Measurements from ENCODE around the gene PRM2.
A peak's percentile ranks its signal among the peaks of the same experiment; 100 is the strongest.
"Not testable (repeated sequence)": the region's sequence is repeated elsewhere in the genome, so short reads cannot be mapped to it uniquely, and the experiment has no call there.

The PRM2 gene

DNA sequence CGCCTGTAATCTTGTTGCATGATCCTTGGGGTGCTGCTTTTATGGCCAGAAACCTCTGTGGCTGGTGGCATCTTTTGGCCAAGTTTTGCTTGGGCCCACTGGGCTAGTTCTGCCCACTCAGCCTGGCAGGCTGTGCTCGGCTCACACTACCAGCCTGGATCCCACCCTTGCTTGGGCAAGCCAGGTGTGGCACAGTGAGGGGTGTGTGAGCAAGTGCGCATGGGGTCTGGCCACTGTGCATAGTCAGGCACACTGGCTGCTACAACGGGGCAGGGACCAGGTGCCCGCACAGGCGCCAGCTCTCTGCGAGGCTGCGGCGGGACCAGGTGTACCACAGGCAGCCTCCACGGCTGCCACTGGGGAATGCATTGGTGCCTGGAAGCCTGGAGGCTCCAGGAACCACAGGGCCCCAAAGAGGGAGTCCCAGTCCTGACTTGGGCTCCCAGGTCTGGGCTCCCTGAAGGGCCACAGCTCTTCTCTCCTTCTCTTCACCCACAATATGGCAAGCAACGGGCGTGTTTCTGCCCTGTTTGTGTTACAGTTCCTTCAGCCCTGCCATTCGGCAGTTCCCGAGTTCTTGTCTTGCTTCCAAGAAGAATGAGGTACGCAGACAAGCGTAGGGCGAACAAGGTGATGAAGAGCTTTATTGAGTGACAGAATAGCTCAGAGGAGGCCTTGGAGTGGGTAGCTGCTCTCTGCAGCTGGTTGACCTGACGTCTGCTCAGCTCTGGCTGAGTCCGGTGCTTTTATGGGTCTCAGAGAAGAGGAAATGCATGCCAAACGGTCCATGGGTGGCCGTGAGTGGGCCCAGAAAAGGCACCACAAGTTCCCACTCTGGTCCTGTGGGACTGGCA, 31.6 kb upstream of the PRM2 start:
- DNase-seq (ENCODE audit: low read depth): no peak

DNA sequence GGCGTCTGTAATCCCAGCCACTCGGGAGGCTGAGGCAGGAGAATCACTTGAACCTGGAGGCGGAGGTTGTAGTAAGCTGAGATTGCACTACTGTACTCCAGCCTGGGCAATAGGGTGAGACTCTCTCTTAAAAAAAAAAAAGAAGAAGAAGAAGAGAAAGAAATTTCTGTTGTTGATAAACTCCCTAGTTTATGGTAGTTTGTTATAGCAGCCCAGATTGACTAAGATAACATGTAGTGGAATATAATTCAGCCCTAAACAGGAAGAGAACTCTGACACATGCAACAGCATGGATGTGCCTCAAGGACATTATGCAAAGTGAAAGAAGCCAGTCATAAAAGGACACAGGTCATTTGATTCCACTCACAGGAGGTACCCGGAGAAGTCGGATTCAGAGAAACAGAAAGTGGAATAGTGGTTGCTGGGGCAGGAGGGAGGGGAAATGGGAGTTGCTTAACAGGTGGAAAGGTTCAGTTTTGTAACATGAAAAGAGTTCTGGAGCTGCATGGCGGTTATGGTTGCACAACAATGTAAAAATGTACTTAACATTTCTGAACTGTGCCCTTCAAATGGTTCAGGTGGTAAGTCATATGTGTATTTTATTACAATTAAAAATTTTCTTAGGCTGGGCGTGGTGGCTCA, 30.8 kb upstream of the PRM2 start:
- no peak for DNase-seq (ENCODE audit: low read depth)

DNA sequence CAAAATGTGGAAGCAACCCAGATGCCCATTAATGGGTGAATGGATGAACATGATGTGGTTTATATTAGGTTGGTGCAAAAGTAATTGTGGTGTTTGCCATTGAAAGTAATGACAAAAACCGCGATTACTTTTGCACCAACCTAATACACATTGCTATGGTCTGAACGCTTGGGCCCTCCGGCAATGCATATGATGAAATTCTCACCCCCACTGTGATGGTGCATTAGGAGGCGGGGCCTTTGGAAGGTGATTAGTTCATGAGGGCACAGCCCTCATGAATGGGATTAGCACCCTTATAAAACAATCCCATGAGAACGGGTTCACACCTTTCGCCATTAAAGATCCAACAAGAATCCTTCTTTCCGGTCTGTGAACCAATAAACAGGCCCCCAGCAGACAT, 30.1 kb upstream of the PRM2 start:
- DNase-seq (ENCODE audit: low read depth): no peak

DNA sequence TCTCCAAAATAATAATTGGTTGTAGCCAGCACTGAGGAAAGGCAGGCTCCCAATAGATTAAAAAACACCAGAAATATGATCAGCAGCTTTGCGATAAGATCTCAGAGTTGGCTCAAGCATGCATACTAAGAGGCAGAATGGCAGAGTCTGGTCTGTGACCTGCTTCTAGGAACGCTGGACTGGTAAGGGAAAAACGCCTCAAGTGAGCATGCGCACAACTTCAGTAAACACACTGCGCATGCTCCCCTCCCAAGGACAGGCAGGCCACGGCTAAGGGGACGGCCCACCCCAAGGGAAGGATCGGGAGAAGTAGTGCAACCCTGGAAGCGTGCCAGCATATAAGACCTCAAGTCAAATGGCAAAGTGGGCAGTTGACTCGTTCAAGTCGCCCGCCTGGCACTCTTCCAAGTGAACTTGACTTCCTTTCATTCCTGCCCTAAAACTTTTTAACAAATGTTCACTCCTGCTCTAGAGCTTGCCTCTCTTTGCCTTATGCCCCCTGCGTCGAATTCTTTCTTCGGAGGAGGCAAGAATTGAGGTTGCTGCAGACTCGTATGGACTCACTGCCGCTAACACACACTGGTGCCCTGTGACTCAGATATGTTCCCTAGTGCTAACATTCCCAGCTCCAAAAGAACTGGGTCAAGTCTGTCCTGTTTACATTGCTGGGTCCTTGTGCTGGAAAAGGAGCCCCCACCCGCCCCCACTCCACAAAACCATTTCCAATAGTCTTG, 27.3 kb upstream of the PRM2 start:
- DNase-seq (ENCODE audit: low read depth): no peak

DNA sequence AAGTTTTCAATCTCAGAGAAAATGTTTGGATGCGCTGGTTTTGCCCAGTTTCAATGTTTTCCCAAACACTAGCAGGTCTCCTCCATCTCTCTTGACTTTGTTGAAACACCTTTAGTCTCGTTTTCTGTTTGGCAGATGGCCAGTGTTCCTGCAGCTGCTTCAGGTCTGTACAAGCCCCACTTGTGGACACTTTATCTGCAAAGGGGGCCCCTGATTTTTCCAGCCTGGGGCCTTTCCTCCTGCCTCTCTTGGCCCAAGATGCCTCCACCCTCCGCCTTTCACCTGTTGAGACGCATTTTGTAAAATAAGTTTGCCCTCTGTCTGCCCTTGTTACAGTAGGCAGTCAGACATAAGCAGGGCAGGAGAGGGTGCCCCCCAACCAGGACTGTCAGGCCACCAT, 26.7 kb upstream of the PRM2 start:
- DNase-seq (ENCODE audit: low read depth): no peak

DNA sequence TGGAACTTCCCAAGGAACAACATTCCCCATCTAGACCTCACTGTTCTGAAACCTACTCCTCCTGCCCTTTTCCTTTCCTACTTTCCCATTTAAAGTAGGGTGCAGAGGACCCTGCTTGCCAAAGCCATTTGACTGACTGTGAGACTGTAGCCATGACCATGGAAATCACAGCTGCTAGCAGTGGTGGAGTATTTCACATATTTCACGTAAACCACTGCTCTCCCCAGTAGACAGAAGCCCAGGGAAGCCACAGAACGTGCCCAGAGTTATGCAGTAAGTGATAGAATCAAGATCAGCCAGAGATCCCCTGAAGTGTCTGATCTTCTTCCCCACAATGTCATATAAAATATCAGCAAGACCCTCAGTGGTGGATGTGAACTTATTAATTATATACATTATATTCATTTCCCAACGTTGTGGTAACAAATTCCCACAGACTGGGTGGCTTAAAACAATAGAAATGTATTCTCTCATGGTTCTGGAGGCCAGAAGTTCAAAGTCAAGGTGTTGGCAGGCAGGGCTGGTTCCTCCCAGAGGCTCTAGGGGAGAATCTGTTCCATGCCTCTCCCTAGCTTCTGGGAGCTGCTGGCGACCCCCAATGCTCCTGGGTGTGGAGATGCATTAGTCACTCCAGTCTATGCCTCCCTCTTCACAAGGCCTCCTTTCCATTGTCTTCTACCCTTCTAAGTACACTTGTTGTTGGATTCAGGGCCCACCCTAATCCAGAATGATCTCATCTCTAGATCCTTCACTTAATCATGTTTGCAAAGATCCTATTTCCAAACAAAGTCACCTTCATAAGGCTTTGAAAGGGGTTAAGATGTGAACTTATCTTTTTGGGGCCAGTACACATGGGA, 25.6 kb upstream of the PRM2 start:
- no peak for DNase-seq (ENCODE audit: low read depth)

DNA sequence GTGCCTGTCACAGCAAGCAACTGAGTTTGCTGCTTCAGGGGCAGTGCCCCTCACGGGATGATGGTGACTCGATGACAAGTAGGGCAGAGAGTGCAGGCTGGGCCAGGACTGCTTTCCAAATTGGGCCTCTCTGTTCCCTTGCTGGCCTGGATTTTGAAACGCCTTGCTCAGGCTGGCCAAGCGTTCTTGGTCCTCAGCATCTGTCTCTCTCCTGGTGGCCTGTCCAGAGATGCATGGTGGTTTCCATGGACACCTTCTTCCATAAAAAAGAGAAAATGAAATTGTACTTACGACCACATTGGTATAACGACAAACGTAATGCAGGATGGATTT, 24.2 kb upstream of the PRM2 start:
- DNase-seq (ENCODE audit: low read depth): no peak

DNA sequence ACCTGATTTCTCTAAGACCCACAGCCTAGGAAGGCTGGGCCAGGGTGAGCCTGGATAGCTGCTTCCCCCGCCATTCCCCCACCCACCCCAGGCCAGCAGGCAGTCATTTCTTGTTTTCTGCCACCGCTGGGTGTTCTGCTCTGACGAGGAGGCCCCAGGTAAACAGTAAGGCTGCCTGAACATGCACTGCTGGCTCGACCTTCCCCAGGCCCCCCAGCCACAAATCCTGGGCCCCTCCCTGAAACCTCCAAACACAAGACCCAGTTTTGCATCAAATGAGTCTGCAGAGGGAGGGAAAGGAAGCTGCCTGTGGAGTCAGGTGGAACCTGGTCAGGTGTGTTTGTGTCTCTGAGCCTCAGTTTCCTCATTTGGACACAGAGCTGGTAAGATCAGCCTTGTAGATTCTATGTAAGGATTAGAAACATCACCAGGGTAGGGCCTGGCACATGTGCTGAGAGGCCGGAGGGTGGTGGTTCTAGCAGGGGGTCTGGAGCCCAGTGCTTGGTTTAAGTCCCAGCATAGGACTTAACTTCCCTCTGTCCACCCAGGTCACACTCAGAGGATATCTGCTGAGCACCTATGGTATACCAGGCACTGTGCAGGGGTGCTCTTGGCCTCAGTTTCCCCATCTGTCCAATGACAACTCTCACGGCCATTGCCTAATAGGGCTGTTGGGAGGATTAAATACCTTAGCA, 23.7 kb upstream of the PRM2 start:
- no peak for DNase-seq (ENCODE audit: low read depth)

DNA sequence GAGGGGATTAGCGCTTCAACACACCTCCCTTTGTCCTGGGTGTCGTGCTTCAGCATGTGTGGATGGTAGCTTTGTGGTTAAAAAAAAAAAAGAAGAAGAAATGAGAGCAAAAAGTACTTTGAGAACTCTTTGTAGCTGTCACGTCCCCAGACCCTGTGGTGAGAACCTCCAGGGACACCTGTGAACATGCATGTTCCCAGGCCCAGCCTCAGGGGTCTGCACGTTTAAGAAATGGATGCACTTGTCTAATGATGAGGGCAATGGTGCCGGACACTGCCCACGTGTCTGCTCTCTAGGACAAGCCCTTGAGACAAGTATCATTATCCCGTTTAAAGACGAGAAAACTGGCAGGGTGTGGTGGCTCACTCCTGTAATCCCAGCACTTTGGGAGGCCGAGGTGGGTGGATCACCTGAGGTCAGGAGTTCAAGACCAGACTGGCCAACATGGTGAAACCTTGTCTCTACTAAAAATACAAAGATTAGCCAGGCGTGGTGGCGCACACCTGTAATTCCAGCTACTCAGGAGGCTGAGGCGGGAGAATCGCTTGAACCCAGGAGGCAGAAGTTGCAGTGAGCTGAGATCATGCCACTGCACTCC, 22.8 kb upstream of the PRM2 start:
- DNase-seq (ENCODE audit: low read depth): not testable (repeated sequence)

DNA sequence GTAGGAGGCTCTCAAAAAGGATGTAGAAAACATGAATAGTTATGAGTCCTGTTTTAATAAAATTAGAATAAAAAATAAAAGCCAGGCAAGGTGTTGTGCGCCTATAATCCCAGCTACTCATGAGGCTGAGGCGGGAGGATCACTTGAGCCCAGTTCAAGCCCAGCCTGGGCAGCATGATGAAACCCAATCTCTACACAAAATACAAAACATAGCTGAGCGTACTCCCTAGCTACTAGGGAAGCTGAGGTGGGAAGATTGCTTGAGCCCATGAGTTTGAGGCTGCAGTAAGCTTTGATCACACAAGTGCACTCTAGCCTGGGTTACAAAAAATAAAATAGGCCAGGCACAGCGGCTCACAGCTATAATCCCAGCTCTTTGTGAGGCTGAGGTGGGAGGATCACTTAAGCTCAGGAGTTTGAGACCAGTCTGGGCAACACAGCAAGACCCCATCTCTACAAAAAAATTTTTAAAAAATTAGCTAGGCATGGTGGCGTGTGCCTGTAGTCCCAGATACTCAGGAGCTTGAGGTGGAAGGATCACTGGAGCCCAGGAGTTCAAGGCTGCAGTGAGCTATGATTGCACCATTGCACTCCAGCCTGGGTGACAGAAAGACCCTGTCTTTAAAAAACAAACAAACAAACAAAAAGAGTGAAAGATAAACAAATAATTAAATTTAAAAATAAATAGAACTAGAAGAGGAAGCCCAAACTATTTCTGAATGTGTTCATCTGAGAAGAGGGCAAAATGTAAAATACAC, 22.0 kb upstream of the PRM2 start:
- no peak for DNase-seq (ENCODE audit: low read depth)

DNA sequence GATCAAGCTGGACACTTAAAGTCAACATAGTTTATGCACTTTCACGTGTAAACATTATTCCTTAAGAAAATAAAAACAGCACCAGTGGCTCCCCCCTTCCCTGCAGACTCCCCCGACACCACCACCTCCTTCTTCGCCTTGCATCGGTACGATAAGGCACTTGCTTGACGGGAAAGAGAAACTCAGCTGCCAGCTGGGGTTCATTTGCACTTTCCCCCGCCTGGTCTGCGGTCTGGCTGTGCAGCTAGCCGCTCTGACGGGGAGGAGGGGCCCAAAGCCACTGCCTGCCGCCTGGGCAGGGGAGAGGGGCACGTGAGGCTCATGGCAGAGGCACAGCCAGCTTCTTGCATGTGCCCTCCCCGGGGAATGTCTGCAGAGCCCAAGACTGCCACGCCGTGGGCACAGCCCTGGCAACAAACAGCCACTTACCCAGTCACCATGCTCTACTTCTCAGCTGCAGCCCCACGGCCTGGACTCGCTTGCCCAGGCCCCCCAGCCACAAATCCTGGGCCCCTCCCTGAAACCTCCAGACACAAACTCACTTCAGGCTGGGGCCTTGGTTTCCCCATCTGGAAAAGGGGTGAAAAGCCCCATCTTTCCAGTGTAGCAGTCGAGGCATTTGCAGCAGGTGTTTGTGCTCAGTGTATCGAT, 21.3 kb upstream of the PRM2 start:
- peak; percentile 50 for DNase-seq (ENCODE audit: low read depth)

DNA sequence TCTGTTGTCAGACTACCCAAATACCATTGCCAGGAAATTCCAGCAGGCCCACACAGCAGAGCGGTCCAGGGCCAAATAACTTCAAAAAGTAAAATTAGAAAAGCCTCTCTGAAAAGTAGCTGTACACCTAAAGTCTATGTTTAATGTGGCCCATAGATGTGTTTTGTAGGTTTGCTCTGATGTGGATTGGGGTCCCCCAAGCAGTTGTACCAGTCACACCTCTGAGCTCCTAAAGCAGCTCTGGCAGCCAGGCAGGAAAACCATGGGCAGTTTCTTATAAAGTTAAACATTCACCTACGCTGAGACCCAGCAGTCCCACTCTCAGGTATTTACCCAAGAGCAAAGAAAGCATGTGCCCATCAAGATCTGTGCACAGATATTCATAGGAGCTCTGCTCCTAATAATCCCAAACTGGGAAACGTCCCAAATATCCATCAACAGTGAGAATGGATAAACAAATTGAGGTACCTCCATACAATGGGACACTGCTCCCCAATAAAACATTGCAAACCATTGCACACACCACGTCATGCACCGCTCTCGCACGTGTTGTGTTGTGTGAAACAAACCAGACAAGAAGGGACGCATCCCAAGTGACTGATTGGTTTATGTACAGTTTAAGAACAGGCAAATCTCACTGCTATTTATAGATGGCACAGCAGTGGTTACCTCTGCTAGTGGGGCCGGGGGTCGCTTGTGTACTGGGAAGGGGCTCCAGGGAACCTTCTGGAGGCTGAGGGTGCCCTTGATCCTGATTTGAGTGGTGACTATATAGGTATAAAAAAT, 20.6 kb upstream of the PRM2 start:
- no peak for DNase-seq (ENCODE audit: low read depth)

DNA sequence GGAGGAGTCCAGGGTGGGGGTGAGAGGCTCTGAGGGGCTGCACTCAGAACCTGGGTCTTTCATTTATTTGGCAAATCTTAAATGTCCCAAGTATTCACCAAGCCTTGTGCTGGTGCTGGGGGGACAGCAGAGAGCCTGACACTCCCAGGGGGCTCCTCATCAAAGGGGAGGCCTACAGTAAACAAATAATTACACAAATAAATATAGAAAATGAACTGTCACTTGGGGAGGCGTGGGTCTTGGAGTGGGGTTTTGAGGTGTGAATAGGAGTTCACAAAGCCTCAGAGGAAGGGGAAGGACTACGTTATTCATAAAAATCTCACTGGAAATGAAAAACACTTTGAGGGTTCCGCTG, 20.0 kb upstream of the PRM2 start:
- no peak for DNase-seq (ENCODE audit: low read depth)

DNA sequence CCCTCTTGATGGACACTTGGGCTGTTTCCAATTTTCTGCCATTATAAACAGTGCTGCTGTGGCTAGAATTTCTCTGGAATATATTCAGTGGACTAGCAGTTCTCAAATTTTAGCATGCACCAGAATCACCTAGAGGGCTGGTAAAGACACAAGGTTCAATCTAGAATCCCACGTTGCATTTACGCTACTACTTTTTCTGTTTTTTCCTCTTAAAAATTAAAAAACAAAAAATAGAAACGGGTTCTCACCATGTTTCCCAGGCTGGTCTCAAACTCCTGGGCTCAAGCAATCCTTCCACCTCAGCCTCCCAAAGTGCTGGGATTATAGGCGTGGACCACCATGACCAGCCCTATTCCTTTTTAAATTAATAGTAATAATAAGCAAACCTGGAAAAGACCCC, 19.4 kb upstream of the PRM2 start:
- no peak for DNase-seq (ENCODE audit: low read depth)

DNA sequence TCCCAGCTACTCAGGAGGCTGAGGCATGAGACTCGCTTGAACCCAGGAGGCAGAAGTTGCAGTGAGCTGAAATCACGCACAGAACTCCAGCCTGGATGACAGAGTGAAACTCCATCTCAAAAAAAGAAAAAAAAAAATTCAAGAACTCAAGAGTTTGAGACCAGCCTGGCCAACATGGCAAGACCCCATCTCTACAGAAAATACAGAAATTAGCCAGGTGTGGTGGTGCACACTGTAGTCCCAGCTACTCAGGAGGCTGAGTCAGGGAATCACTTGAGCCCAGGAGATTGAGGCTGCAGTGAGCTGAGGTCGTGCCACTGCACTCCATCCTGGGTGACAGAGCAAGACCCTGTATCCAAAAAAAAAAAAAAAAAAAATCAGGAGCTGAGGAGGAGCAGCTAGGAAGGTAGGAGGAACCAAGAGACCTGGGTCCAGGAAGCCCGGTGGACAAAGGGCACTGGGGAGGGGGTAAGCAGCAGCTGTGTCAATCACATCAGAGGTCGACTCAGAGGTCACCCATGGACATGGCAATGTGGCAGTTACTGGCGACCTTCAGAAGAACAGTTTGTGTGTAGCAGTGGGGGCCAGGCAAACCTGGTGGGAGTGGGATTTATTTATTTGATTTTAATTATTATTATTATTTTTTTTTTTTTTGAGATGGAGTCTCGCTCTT, 15.9 kb upstream of the PRM2 start:
- DNase-seq (ENCODE audit: low read depth): no peak

DNA sequence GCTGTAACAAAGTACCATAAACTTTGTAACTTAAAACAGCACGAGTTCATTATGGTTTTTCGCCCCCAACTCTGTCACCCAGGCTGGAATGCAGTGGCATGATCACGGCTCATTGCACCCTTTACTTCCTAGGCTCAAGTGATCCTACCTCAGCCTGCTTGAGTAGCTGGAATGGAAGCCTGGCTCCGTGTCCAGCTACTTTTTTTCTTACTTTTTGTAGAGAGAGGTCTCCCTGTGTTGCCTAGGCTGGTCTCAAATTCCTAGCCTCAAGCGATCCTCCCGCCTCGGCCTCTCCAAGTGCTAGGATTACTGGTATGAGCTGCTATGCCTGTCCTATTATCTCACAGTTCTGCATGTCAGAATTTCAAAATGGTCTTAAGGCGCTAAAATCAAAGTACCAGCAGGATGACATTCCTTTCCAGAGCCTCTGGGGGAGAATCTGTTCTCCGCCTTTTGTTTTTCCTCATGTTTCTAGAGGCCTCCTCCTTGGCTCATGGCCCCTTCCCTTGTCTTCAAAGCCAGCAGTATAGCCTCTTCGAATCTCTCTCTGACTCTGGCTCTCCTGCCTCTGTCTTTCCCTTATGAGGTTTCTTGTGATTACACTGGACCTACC, 14.9 kb upstream of the PRM2 start:
- DNase-seq (ENCODE audit: low read depth): no peak

DNA sequence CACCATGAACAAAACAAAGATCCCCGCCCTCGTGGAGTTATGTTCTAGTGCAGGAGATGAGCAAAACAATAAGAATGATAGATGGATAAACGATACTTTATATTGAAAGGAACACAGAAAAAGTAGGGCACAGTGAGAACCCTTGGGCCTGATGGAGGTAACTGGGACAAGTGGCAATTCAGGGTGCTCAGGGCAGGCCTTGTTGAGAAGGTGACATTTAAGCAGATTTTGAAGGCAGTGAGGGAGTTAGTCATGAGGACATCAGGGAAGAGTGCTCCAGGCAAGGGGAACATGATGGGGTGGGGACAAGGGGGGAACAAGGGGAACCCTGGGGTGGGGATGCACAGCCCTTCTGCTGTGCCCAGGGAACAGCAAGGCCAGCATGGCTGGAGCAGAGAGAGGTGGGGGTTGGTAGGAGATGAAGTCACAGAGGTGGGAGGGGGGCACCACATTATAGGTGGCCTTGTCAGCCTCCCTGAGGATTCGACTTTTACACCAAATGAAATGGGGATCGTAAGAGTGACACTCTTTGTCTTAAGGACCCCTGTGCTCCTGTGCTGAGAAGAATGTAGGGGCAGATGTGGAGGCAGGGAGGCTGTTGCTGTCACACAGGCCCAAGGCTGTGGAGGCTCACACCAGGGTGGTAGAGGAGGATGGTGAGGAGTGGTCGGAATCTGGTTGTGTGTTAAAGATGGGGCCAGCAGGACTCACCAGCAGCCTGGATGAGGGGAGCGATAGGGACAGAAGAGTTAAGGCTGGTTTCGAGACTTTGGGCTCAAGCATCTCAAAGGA, 14.0 kb upstream of the PRM2 start:
- DNase-seq (ENCODE audit: low read depth): no peak
